ENCODE results near the gene KRT40.
"Not testable (repeated sequence)": the region's sequence is repeated elsewhere in the genome, so short reads cannot be mapped to it uniquely, and the experiment has no call there.

KRT40 gene

GRCh38 chr17:40984226-40984625, at the start of gene KRT40:
KRT40 (minus strand) TSS chr17:40984326; CDS start chr17:40984273, 53 bp downstream.
- DNase-seq = no peak

- DNase-seq = no peak
These were observed 45.6 kb upstream of the KRT40 start, which contains the start of gene KRTAP1-4 for GRCh38 chr17:41029633-41030245. KRTAP1-4 (minus strand) TSS chr17:41030195; CDS start chr17:41030078, 117 bp downstream.

- DNase-seq = no peak
These were observed 42.8 kb upstream of the KRT40 start, which contains the start of gene KRTAP1-5 for GRCh38 chr17:41026715-41027471. KRTAP1-5 (minus strand) TSS chr17:41027208; CDS start chr17:41027155, 53 bp downstream.

- DNase-seq = no peak
These were observed 40.6 kb upstream of the KRT40 start for GRCh38 chr17:41024697-41025096.

GRCh38 chr17:41020336-41020735, 36.2 kb upstream of the KRT40 start:
- no peak for DNase-seq

- DNase-seq = no peak
These were observed 35.3 kb upstream of the KRT40 start for GRCh38 chr17:41019415-41019814.

GRCh38 chr17:41018541-41018940, 34.4 kb upstream of the KRT40 start:
- DNase-seq = no peak

GRCh38 chr17:41016578-41017215, 32.6 kb upstream of the KRT40 start:
- DNase-seq = no peak

- DNase-seq = no peak
These were observed 31.3 kb upstream of the KRT40 start for GRCh38 chr17:41015454-41015853.

GRCh38 chr17:41013606-41014005, 29.5 kb upstream of the KRT40 start:
- DNase-seq = no peak

- DNase-seq = no peak
These were observed 29.1 kb upstream of the KRT40 start for GRCh38 chr17:41013181-41013580.

GRCh38 chr17:41012326-41013120, 28.4 kb upstream of the KRT40 start:
- no peak for DNase-seq

GRCh38 chr17:41010441-41010840, 26.3 kb upstream of the KRT40 start:
- DNase-seq = no peak

- no peak for DNase-seq
These were observed 25.8 kb upstream of the KRT40 start for GRCh38 chr17:41009936-41010335.

GRCh38 chr17:41009301-41009760, 25.2 kb upstream of the KRT40 start:
- no peak for DNase-seq

GRCh38 chr17:41008811-41009210, 24.7 kb upstream of the KRT40 start, which contains the start of gene KRTAP3-1:
KRTAP3-1 (minus strand) TSS chr17:41009128; CDS start chr17:41009074, 54 bp downstream.
- no peak for DNase-seq

- no peak for DNase-seq
These were observed 20.3 kb upstream of the KRT40 start for GRCh38 chr17:41004397-41004796.

- DNase-seq = no peak
These were observed 19.8 kb upstream of the KRT40 start for GRCh38 chr17:41003926-41004325.

- no peak for DNase-seq
These were observed 18.7 kb upstream of the KRT40 start for GRCh38 chr17:41002814-41003213.

- no peak for DNase-seq
These were observed 17.7 kb upstream of the KRT40 start for GRCh38 chr17:41001795-41002194.

GRCh38 chr17:40999563-40999962, 15.4 kb upstream of the KRT40 start, which contains the start of gene KRTAP3-2:
KRTAP3-2 (minus strand) TSS chr17:40999906; CDS start chr17:40999853, 53 bp downstream.
- not testable (repeated sequence) for DNase-seq

- no peak for DNase-seq
These were observed 13.2 kb upstream of the KRT40 start for GRCh38 chr17:40997361-40997760.

- no peak for DNase-seq
These were observed 12.7 kb upstream of the KRT40 start for GRCh38 chr17:40996829-40997228.
